ENCODE results near the gene IFITM10.

GRCh38 chr11:1758611-1759150 lies 8.3 kb upstream of the IFITM10 start:
- TF ChIP-seq EZH2 (IDR thresholded peaks at IDR 0.05; ENCODE audit: borderline replicate concordance, insufficient read depth, low read depth, low read length, poor library complexity, severe bottlenecking) = no peak
- no peak for TF ChIP-seq CTCF (IDR thresholded peaks at IDR 0.05)

Data from B cell (primary cell).